ENCODE results near the gene PSMG3. TPM values are rescaled to one million over a fixed set of nuclear protein-coding genes. Genes with fewer than 3 reads are reported as not detected.
A peak's percentile ranks its signal among the peaks of the same experiment; 100 is the strongest.

The PSMG3 gene
- total RNA-seq, 4 donors from 2014 or later: 22.0 to 37.7 (median 28.4) TPM

DNA sequence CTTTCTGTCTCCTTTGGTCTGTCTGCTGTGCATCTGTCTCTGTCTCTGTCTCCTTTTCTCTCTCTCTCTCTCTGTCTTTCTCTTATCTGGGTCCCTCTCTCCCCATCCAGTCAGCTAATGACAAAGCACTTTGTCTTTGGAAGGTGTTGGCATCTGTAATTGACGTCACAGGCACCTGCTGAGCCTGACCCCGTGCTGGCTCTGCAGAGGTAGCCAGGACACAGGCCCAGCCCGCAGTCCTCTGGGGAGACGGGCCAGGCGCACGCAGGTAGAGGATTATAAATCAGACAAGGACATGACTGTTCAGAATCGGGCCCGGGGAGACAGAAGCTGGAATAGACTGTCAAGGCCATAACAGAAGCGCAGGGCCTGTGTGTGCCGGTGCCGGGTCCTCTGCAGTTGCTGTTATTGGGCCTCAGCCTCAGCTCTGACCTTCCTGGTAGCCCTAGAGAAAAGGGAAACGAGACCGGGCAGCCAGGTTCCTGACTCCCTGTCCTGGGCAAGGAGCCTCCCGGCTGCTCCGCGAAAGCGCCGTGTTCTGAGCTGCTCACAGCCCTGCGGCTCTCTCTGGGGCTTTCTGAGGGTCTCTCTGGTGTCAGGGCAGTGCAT lies 10.7 kb upstream of the PSMG3 start:
- ATAC-seq (ENCODE audit: low FRiP score) (no peak), DNase-seq (ENCODE audit: low spot score) (no peak)
- TF ChIP-seq, protein P1, sequence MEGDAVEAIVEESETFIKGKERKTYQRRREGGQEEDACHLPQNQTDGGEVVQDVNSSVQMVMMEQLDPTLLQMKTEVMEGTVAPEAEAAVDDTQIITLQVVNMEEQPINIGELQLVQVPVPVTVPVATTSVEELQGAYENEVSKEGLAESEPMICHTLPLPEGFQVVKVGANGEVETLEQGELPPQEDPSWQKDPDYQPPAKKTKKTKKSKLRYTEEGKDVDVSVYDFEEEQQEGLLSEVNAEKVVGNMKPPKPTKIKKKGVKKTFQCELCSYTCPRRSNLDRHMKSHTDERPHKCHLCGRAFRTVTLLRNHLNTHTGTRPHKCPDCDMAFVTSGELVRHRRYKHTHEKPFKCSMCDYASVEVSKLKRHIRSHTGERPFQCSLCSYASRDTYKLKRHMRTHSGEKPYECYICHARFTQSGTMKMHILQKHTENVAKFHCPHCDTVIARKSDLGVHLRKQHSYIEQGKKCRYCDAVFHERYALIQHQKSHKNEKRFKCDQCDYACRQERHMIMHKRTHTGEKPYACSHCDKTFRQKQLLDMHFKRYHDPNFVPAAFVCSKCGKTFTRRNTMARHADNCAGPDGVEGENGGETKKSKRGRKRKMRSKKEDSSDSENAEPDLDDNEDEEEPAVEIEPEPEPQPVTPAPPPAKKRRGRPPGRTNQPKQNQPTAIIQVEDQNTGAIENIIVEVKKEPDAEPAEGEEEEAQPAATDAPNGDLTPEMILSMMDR (IDR thresholded peaks at IDR 0.05): no peak

DNA sequence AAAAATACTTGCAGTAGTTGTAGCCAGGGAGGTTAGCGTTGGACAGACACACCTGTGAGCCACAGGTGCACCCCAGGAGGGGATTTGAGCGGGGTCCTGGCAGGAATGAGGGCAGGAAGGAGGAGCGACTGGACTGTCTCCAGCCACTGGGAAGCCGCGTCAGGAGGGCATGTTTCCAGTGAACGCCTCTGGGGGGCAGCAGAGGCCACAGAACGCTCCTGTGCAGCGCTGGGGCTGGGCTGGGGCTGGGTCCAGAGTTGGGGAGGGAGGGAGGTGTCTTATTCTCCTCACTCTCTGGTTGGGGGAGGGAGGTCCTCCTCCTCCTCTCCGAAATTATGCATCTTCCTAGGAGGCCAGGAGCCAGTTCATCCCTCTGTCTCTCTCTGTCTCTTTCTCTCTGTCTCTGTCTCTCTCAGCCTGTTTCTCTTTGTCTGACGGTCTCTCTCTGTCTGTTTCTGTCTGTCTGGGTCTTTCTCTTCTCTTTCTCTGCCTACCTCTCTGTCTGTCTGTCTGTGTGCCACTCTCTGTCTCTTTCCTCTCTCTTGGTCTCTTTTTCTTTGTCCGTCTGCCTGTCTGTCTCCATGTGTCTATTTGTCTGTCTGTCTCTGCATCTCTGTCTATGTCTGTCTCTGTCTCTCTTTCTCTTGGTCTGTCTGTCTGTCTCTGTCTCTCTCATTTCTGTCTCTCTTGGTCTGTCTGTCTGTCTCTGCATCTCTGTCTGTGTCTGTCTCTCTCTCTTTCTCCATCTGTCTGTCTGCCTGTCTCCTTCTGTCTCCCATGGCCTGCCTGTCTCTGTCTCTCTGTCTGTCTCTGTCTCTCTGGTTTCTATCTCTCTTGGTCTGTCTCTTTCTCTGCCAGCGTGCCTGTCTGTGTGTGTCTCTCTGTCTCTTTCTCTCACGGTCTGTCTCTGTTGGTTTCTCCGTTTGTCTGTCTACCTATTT lies 9.9 kb upstream of the PSMG3 start:
- ATAC-seq (ENCODE audit: low FRiP score): peak; percentile 90
- peak; percentile 41 for DNase-seq (ENCODE audit: low spot score)
- TF ChIP-seq, protein P1 (IDR thresholded peaks at IDR 0.05): peak in 1 of 3 donors; percentile 18

DNA sequence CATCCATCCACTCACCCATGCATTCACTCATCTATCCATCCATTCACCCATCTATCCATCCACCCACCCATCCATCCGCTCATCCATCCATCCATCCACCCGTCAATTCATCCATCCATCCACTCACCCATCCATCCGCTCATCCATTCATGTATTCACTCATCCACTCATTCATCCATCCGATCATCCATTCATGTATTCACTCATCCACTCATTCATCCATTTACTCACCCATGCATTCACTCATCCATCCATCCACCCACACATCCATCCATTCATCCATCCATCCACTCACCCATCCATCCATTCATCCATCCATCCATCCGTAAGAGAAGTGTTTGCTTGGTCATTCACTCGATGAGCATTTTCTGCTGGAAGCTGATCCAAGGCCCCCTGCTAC lies 8.7 kb upstream of the PSMG3 start:
- DNase-seq (ENCODE audit: low spot score): no peak
- no peak for ATAC-seq (ENCODE audit: low FRiP score)
- TF ChIP-seq, protein P1 (IDR thresholded peaks at IDR 0.05): no peak

DNA sequence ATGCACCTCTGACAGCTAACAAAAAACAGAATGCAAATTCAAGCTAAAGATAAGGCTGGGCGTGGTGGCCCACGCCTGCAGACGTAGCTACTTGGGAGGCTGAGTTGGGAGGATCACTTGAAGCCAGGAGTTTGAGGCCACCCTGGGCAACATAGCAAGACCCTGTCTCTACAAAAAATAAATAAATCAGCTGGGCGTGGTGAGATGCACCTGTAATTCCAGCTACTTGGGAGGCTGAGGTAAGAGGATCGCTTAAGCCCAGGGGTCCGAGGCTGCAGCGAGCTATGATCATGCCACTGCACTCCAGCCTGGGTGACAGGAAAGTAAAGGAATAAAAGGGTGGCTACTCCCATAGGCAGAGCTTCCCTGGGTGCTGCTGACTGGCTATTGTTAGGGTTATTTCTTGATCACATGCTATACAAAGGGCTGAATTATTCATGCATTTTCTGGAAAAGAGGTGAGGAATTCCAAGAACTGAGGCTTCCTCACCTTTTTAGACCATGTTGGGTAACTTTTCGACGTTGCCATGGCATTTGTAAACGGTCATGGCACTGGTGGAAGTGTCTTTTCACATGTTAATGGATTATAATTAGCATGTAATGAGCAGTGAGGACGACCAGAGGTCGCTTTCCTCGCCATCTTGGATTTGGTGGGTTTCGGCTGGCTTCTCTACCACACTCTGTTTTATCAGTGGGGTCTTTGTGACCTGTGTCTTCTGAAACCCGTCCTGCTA lies 6.9 kb upstream of the PSMG3 start:
- no peak for ATAC-seq (ENCODE audit: low FRiP score)
- TF ChIP-seq, protein P1 (IDR thresholded peaks at IDR 0.05): no peak

DNA sequence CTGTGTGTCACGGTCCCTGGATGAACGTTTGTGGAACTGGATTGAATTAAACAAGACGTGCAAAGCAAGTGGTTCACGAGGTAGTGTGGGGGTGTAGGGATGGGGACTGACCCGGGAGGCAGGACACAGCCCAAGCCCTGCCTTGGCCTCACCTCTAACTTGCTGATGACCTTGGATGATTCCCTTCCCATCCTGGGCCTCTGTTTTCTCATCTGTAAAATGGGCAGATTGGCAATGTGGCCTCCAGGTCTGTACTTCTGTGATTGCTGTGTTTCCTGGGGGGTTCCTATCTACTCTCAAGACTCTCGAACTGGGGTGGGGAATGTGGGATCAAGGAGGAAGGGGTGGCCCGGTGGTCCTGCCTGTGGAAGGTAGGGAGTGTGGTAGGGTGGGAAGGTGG lies 6.0 kb upstream of the PSMG3 start:
- DNase-seq (ENCODE audit: low spot score) (no peak), ATAC-seq (ENCODE audit: low FRiP score) (no peak)
- TF ChIP-seq, protein P1 (IDR thresholded peaks at IDR 0.05): no peak

More for the DNA sequence above, 6.9 kb upstream of the PSMG3 start:
- DNase-seq (ENCODE audit: low spot score): no peak

DNA sequence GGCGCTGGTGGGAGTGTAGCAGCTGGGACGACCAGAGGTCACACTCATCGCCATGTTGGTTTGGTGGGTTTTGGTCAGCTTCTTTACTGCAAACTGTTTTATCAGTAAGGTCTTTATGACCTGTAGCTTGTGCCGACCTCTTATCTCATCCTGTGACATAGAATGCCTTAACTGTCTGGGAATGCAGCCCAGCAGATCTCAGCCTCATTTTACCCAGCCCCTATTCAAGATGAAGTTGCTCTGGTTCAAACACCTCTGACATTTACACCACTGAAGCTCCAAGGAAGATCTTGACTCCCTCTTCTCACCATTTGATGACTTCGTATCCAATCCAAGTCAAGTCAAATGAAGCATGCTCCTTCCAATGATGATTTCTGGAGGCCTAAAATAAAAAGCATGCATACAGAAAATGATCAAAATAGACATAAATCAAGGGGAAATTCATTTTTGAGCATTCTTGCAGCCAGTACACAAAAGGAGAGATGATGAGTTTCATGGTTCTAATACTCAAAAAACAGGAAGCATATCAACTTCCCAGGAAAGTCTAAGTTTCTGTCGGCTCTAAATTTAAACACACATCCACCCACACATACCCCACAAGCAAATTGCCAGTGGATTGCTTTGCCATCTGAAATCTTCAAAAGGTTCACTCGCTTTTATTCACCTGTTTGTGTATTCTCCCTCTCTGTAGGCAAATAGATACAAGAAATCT lies 2.4 kb upstream of the PSMG3 start:
- no peak for ATAC-seq (ENCODE audit: low FRiP score)
- DNase-seq (ENCODE audit: low spot score): no peak
- TF ChIP-seq, protein P1 (IDR thresholded peaks at IDR 0.05): no peak
